PC-9 (cell line): Measurements from ENCODE around the gene OR52A1. TPM values are rescaled to one million over a fixed set of nuclear protein-coding genes. Genes with fewer than 3 reads are reported as not detected.
"Not testable (repeated sequence)": the region's sequence is repeated elsewhere in the genome, so short reads cannot be mapped to it uniquely, and the experiment has no call there.

ENCODE experiments used
- BruUV-seq: library from RNA; stranded (reverse); fragments of 400-500 nt; replicated peaks from 2 replicates; lab custom pipeline; 2021; lab: Mats Ljungman, UMichigan
- CTCF ChIA-PET: fragments of 300-600 bp; sonication (Branson Sonifier 250); formaldehyde crosslinking; loops from one replicate; lab custom pipeline; 2022; ENCODE audit warnings: antibody characterized with exemption; lab: Charles Lee
- POLR2A ChIA-PET: fragments of 300-600 bp; sonication (Branson Sonifier 250); formaldehyde crosslinking; loops from one replicate; lab custom pipeline; 2022; ENCODE audit warnings: antibody characterized with exemption; ENCODE audit not compliant: unreplicated experiment; lab: Charles Lee
- DNase-seq, 2 experiments: peaks; one replicate each; pipeline versions ENCODE4 v3.0.0 to v3.0.0-alpha.2; 2015 to 2022; ENCODE audit warnings: mixed read lengths in 1 of 2
- H2AFZ ChIP-seq: fragments of 200-600 bp; sonication (generic); 2 replicates; pipeline ENCODE4 v1.8.1; 2017; ENCODE audit warnings: antibody characterized with exemption
- H3F3A ChIP-seq: fragments of 200-600 bp; sonication (generic); 2 replicates; pipeline ENCODE4 v1.8.1; 2017; ENCODE audit warnings: antibody characterized with exemption, mild to moderate bottlenecking, low read depth; ENCODE audit not compliant: insufficient read depth
- H3K27ac ChIP-seq: fragments of 200-600 bp; sonication (generic); 2 replicates; pipeline ENCODE4 v1.6.1; 2016; ENCODE audit warnings: mixed run types
- H3K27me3 ChIP-seq: fragments of 200-600 bp; sonication (generic); 2 replicates; pipeline ENCODE4 v1.6.1; 2016; ENCODE audit warnings: low read depth, mixed run types; ENCODE audit not compliant: insufficient read depth
- H3K36me3 ChIP-seq: fragments of 200-600 bp; sonication (generic); 2 replicates; pipeline ENCODE4 v1.6.1; 2016; ENCODE audit warnings: low read depth, mixed run types
- H3K4me1 ChIP-seq: fragments of 200-600 bp; sonication (generic); replicated peaks from 2 replicates; pipeline ENCODE4 v1.6.1; 2016; ENCODE audit warnings: mixed run types; ENCODE audit not compliant: insufficient read depth
- H3K4me2 ChIP-seq: fragments of 200-600 bp; sonication (generic); 2 replicates; pipeline ENCODE4 v1.6.1; 2017; ENCODE audit warnings: mixed run types
- H3K4me3 ChIP-seq: fragments of 200-600 bp; sonication (generic); 2 replicates; pipeline ENCODE4 v1.6.1; 2016; ENCODE audit warnings: mixed run types
- H3K79me2 ChIP-seq: fragments of 200-600 bp; sonication (generic); 2 replicates; pipeline ENCODE4 v1.6.1; 2017; ENCODE audit warnings: low read depth, mixed run types
- H3K9me2 ChIP-seq: fragments of 200-600 bp; sonication (generic); 2 replicates; pipeline ENCODE4 v1.8.1; 2017; ENCODE audit warnings: mild to moderate bottlenecking; ENCODE audit not compliant: insufficient read depth
- H3K9me3 ChIP-seq: fragments of 200-600 bp; sonication (generic); 2 replicates; pipeline ENCODE4 v1.8.1; 2016; ENCODE audit warnings: low read depth; ENCODE audit not compliant: insufficient read depth
- H4K20me1 ChIP-seq: fragments of 200-600 bp; sonication (generic); 2 replicates; pipeline ENCODE4 v1.8.1; 2017; ENCODE audit not compliant: insufficient read depth
- CTCF ChIP-seq: fragments of 200-600 bp; sonication (generic); conservative IDR thresholded peaks from 2 replicates; pipeline ENCODE4 v1.6.1; 2017; ENCODE audit warnings: mixed run types, antibody characterized with exemption, mild to moderate bottlenecking, moderate library complexity
- EZH2 ChIP-seq: fragments of 200-600 bp; sonication (generic); IDR thresholded peaks from 2 replicates; pipeline ENCODE4 v1.8.0; 2017; ENCODE audit warnings: antibody characterized with exemption, low read depth
- intact Hi-C: fragments of 100-400 bp; cut with micrococcal nuclease; formaldehyde crosslinking; loops from one replicate; pipeline ENCODE4 v1.10.0; 2022; ENCODE audit not compliant: unreplicated experiment
- total RNA-seq: library from RNA; stranded (reverse); gene quantifications from 2 replicates; pipeline ENCODE4 v1.2.3, GENCODE V29; 2021

Gene OR52A1
- total RNA-seq, 1 experiment from 2014 or later = not detected

GRCh38 chr11:5159806-5160205 lies 5.2 kb upstream of the OR52A1 start:
- no peaks in the 10 kb centered on the region for H4K20me1 ChIP-seq
- no peak overlapping the region for H3K27ac ChIP-seq
- H3K27me3 ChIP-seq = no peaks in the 10 kb centered on the region
- H3K4me2 ChIP-seq = no peak overlapping the region
- ChIA-PET CTCF (no interaction called here), POLR2A (no interaction called here)
- no peak overlapping the region for H2AFZ ChIP-seq
- H3K9me3 ChIP-seq = no peaks in the 10 kb centered on the region
- TF ChIP-seq EZH2 (no peak), CTCF (no peak)
- DNase-seq = no peak
- no peaks in the 10 kb centered on the region for H3F3A ChIP-seq
- H3K9me2 ChIP-seq = no peaks in the 10 kb centered on the region
- BruUV-seq = no TSS peak
- no peaks in the 10 kb centered on the region for H3K36me3 ChIP-seq
- H3K4me3 ChIP-seq = no peak overlapping the region
- intact Hi-C loops = no loop called here
- no peaks in the 10 kb centered on the region for H3K79me2 ChIP-seq
- no peaks in the 10 kb centered on the region for H3K4me1 ChIP-seq

- H3K27ac ChIP-seq = no peak overlapping the region
- no peaks in the 10 kb centered on the region for H3K4me1 ChIP-seq
- H3K9me2 ChIP-seq = no peaks in the 10 kb centered on the region
- ChIA-PET CTCF (no interaction called here), POLR2A (interaction anchor here (0.7 kb wide), 1 partner anchor 1187 kb away, joined by 43 read pairs; no protein-coding TSS in a partner anchor)
- no peaks in the 10 kb centered on the region for H3F3A ChIP-seq
- H3K9me3 ChIP-seq = no peaks in the 10 kb centered on the region
- no peak overlapping the region for H3K4me3 ChIP-seq
- H3K79me2 ChIP-seq = no peaks in the 10 kb centered on the region
- intact Hi-C loops = no loop called here
- H3K36me3 ChIP-seq = no peaks in the 10 kb centered on the region
- no peak for DNase-seq
- TF ChIP-seq CTCF = no peak
- no peak for TF ChIP-seq EZH2
- H4K20me1 ChIP-seq = no peaks in the 10 kb centered on the region
- H3K4me2 ChIP-seq = no peak overlapping the region
- no peak overlapping the region for H2AFZ ChIP-seq
- no TSS peak for BruUV-seq
- no peaks in the 10 kb centered on the region for H3K27me3 ChIP-seq
These were observed 754 bp downstream of the OR52A1 start for GRCh38 chr11:5153574-5154431.

GRCh38 chr11:5151713-5152153 lies 2.8 kb downstream of the OR52A1 start:
- CTCF ChIA-PET = no interaction called here
- BruUV-seq = no TSS peak
- intact Hi-C loops = no loop called here

GRCh38 chr11:5144206-5144605 lies 10.4 kb downstream of the OR52A1 start:
- H3K36me3 ChIP-seq, intact Hi-C loops, CTCF ChIA-PET, H3K9me2 ChIP-seq, H3K27me3 ChIP-seq, H3K9me3 ChIP-seq, POLR2A ChIA-PET, H2AFZ ChIP-seq, H3K27ac ChIP-seq, H3K4me1 ChIP-seq, DNase-seq, H3K4me3 ChIP-seq, H3K4me2 ChIP-seq, BruUV-seq, H4K20me1 ChIP-seq, H3F3A ChIP-seq, H3K79me2 ChIP-seq: not testable (repeated sequence)

More at GRCh38 chr11:5151713-5152153, 2.8 kb downstream of the OR52A1 start:
- no peak for TF ChIP-seq EZH2
- TF ChIP-seq CTCF = no peak
- POLR2A ChIA-PET = no interaction called here
- Histone ChIP-seq H3K4me1 (no peaks in the 10 kb centered on the region), H3K27me3 (no peaks in the 10 kb centered on the region), H3K4me2 (no peak overlapping the region), H4K20me1 (no peaks in the 10 kb centered on the region), H3K9me2 (no peaks in the 10 kb centered on the region), H3K79me2 (no peaks in the 10 kb centered on the region), H3K27ac (no peak overlapping the region), H3K4me3 (no peak overlapping the region), H2AFZ (no peak overlapping the region), H3K36me3 (no peaks in the 10 kb centered on the region), H3F3A (no peaks in the 10 kb centered on the region), H3K9me3 (no peaks in the 10 kb centered on the region)
- no peak for DNase-seq
